ENCODE data around the gene METTL25. TPM values are rescaled to one million over a fixed set of nuclear protein-coding genes. Genes with fewer than 3 reads are reported as not detected.

The METTL25 gene
- total RNA-seq, 1 experiment from 2014 or later, result 2.2 TPM

- Histone ChIP-seq H4K20me1 (ENCODE audit: insufficient read depth) (no peaks in the 10 kb centered on the region), H3K27ac (no peak overlapping the region), H3F3A (ENCODE audit: insufficient read depth, low read depth) (no peaks in the 10 kb centered on the region), H3K4me2 (no peak overlapping the region), H3K79me2 (ENCODE audit: low read depth) (no peaks in the 10 kb centered on the region), H3K9me3 (ENCODE audit: insufficient read depth, low read depth) (no peaks in the 10 kb centered on the region), H3K36me3 (ENCODE audit: low read depth) (no peaks in the 10 kb centered on the region), H3K9me2 (ENCODE audit: insufficient read depth) (no peaks in the 10 kb centered on the region), H3K4me1 (replicated peaks; ENCODE audit: insufficient read depth) (no peaks in the 10 kb centered on the region), H3K4me3 (no peak overlapping the region), H3K27me3 (ENCODE audit: insufficient read depth, low read depth) (no peaks in the 10 kb centered on the region), H2AFZ (no peak overlapping the region)
- ChIA-PET CTCF (no interaction called here), POLR2A (ENCODE audit: unreplicated experiment) (no interaction called here)
- intact Hi-C loops (cut with micrococcal nuclease; ENCODE audit: unreplicated experiment), result no loop called here
- no peak for DNase-seq
- TF ChIP-seq CTCF (conservative IDR thresholded peaks at IDR 0.05), result no peak
- no peak for TF ChIP-seq EZH2 (IDR thresholded peaks at IDR 0.05; ENCODE audit: low read depth)
- BruUV-seq (replicated peaks), result no TSS peak
Measured at GRCh38 chr12:82407481-82407880, 49.2 kb downstream of the METTL25 start.

- BruUV-seq (replicated peaks), result no TSS peak
- Histone ChIP-seq H3K4me1 (replicated peaks; ENCODE audit: insufficient read depth) (no peaks in the 10 kb centered on the region), H3K79me2 (ENCODE audit: low read depth) (no peaks in the 10 kb centered on the region), H3K36me3 (ENCODE audit: low read depth) (no peaks in the 10 kb centered on the region), H3K9me3 (ENCODE audit: insufficient read depth, low read depth) (no peaks in the 10 kb centered on the region), H3K4me3 (no peak overlapping the region), H3K9me2 (ENCODE audit: insufficient read depth) (no peaks in the 10 kb centered on the region; the same call in 1 of the 2 replicates), H3K27me3 (ENCODE audit: insufficient read depth, low read depth) (no peaks in the 10 kb centered on the region), H3K4me2 (no peak overlapping the region), H3F3A (ENCODE audit: insufficient read depth, low read depth) (no peaks in the 10 kb centered on the region), H2AFZ (no peak overlapping the region), H3K27ac (no peak overlapping the region), H4K20me1 (ENCODE audit: insufficient read depth) (no peaks in the 10 kb centered on the region)
- CTCF ChIA-PET, result no interaction called here
- TF ChIP-seq EZH2 (IDR thresholded peaks at IDR 0.05; ENCODE audit: low read depth) (no peak), CTCF (conservative IDR thresholded peaks at IDR 0.05) (no peak)
- POLR2A ChIA-PET (ENCODE audit: unreplicated experiment), result no interaction called here
- no peak for DNase-seq
- intact Hi-C loops (cut with micrococcal nuclease; ENCODE audit: unreplicated experiment), result no loop called here
Measured at GRCh38 chr12:82408844-82409243, 50.5 kb downstream of the METTL25 start.

GRCh38 chr12:82411546-82412230, 53.4 kb downstream of the METTL25 start:
- Histone ChIP-seq H3K4me3 (no peak overlapping the region), H3K36me3 (ENCODE audit: low read depth) (no peaks in the 10 kb centered on the region), H2AFZ (0 out of 2 replicates have a peak overlapping the region, but pooled peaks have one; percentile 46), H3K4me2 (no peak overlapping the region), H4K20me1 (ENCODE audit: insufficient read depth) (no peaks in the 10 kb centered on the region), H3K79me2 (ENCODE audit: low read depth) (no peaks in the 10 kb centered on the region), H3K4me1 (replicated peaks; ENCODE audit: insufficient read depth) (no peaks in the 10 kb centered on the region), H3K27ac (no peak overlapping the region), H3F3A (ENCODE audit: insufficient read depth, low read depth) (no peaks in the 10 kb centered on the region), H3K27me3 (ENCODE audit: insufficient read depth, low read depth) (no peaks in the 10 kb centered on the region), H3K9me3 (ENCODE audit: insufficient read depth, low read depth) (no peaks in the 10 kb centered on the region), H3K9me2 (ENCODE audit: insufficient read depth) (no peaks in the 10 kb centered on the region; the same call in 1 of the 2 replicates)
- no TSS peak for BruUV-seq (replicated peaks)
- intact Hi-C loops (cut with micrococcal nuclease; ENCODE audit: unreplicated experiment), result no loop called here
- ChIA-PET POLR2A (ENCODE audit: unreplicated experiment) (no interaction called here), CTCF (no interaction called here)
- no peak for DNase-seq
- no peak for TF ChIP-seq EZH2 (IDR thresholded peaks at IDR 0.05; ENCODE audit: low read depth)
- TF ChIP-seq CTCF (conservative IDR thresholded peaks at IDR 0.05), result no peak
